ENCODE results near the gene PLCB3.

Gene PLCB3

GRCh38 chr11:64225608-64226506 is 25.5 kb upstream of the PLCB3 start, which contains the start of the genes NUDT22 and TRPT1:
TSS of gene NUDT22 (plus strand) at chr11:64226274. CDS start at chr11:64226653, 379 bp downstream.
TSS of gene TRPT1 (minus strand) at chr11:64226186. CDS start at chr11:64225860, 326 bp downstream.
- H3K4me1 Mint-ChIP-seq = peaks cover 46% of the 10 kb centered on the region
- peak within 1 kb of the TSS; percentile 87 for H3K27ac Mint-ChIP-seq
- CTCF ChIA-PET = interaction anchor here (1.1 to 5.1 kb wide), 6 partner anchors 10 to 24 kb away, joined by 3 to 48 read pairs (median 6); partner anchors contain the start of genes FERMT3 and FKBP2
- DNase-seq = peak; percentile 95
- H3K27me3 Mint-ChIP-seq = no peaks in the 10 kb centered on the region
- H3K9me3 Mint-ChIP-seq = no peaks in the 10 kb centered on the region
- peaks cover 15% of the 10 kb centered on the region for H3K36me3 Mint-ChIP-seq
- H3K4me3 Mint-ChIP-seq = peak within 1 kb of the TSS; percentile 86

GRCh38 chr11:64226507-64227051 is 24.8 kb upstream of the PLCB3 start:
- H3K9me3 Mint-ChIP-seq = no peaks in the 10 kb centered on the region
- H3K4me3 Mint-ChIP-seq = peak overlapping the region; percentile 86
- CTCF ChIA-PET = interaction anchor here (1.1 to 5.1 kb wide), 5 partner anchors 9 to 24 kb away, joined by 3 to 48 read pairs (median 7); partner anchors contain the start of genes FERMT3 and FKBP2
- H3K27ac Mint-ChIP-seq = peak overlapping the region; percentile 83
- H3K4me1 Mint-ChIP-seq = peaks cover 50% of the 10 kb centered on the region
- H3K36me3 Mint-ChIP-seq = peaks cover 12% of the 10 kb centered on the region
- no peaks in the 10 kb centered on the region for H3K27me3 Mint-ChIP-seq
- peak; percentile 81 for DNase-seq

GRCh38 chr11:64227405-64227956 is 23.8 kb upstream of the PLCB3 start:
- Mint-ChIP-seq H3K4me1 (peaks cover 59% of the 10 kb centered on the region), H3K36me3 (peaks cover 12% of the 10 kb centered on the region), H3K9me3 (no peaks in the 10 kb centered on the region), H3K27me3 (no peaks in the 10 kb centered on the region), H3K4me3 (peak overlapping the region; percentile 86), H3K27ac (peak overlapping the region; percentile 83)
- DNase-seq = no peak
- CTCF ChIA-PET = interaction anchor here (1.9 to 5.1 kb wide), 2 partner anchors 17 to 21 kb away, joined by 7 to 48 read pairs; partner anchors contain the start of gene FERMT3

- H3K4me1 Mint-ChIP-seq = peaks cover 65% of the 10 kb centered on the region
- H3K4me3 Mint-ChIP-seq = peak overlapping the region; percentile 87
- H3K9me3 Mint-ChIP-seq = no peaks in the 10 kb centered on the region
- CTCF ChIA-PET = no interaction called here
- H3K27me3 Mint-ChIP-seq = no peaks in the 10 kb centered on the region
- no peak for DNase-seq
- H3K36me3 Mint-ChIP-seq = peaks cover 12% of the 10 kb centered on the region
- peak overlapping the region; percentile 91 for H3K27ac Mint-ChIP-seq
These were observed 22.1 kb upstream of the PLCB3 start for GRCh38 chr11:64229090-64229743.

GRCh38 chr11:64229744-64230170 is 21.6 kb upstream of the PLCB3 start:
- no peak for DNase-seq
- peaks cover 12% of the 10 kb centered on the region for H3K36me3 Mint-ChIP-seq
- H3K27ac Mint-ChIP-seq = peak overlapping the region; percentile 91
- no peaks in the 10 kb centered on the region for H3K9me3 Mint-ChIP-seq
- CTCF ChIA-PET = interaction anchor here (1.0 to 1.6 kb wide), 3 partner anchors 23 to 75 kb away, joined by 3 read pairs; partner anchors contain the start of gene FERMT3
- no peaks in the 10 kb centered on the region for H3K27me3 Mint-ChIP-seq
- H3K4me3 Mint-ChIP-seq = peak overlapping the region; percentile 87
- H3K4me1 Mint-ChIP-seq = peaks cover 63% of the 10 kb centered on the region

GRCh38 chr11:64230171-64230984 is 21.0 kb upstream of the PLCB3 start, which contains the start of gene DNAJC4:
TSS of gene DNAJC4 (plus strand) at chr11:64230548. CDS start at chr11:64230855, 307 bp downstream.
- peak; percentile 95 for DNase-seq
- CTCF ChIA-PET = interaction anchor here (1.0 to 1.6 kb wide), 3 partner anchors 24 to 74 kb away, joined by 3 read pairs; partner anchors contain the start of gene FERMT3
- H3K27me3 Mint-ChIP-seq = no peaks in the 10 kb centered on the region
- H3K4me3 Mint-ChIP-seq = peak within 1 kb of the TSS; percentile 87
- H3K27ac Mint-ChIP-seq = peak within 1 kb of the TSS; percentile 91
- H3K36me3 Mint-ChIP-seq = peaks cover 10% of the 10 kb centered on the region
- no peaks in the 10 kb centered on the region for H3K9me3 Mint-ChIP-seq
- H3K4me1 Mint-ChIP-seq = peaks cover 61% of the 10 kb centered on the region

GRCh38 chr11:64230985-64231365 is 20.4 kb upstream of the PLCB3 start:
- H3K9me3 Mint-ChIP-seq = no peaks in the 10 kb centered on the region
- peaks cover 65% of the 10 kb centered on the region for H3K4me1 Mint-ChIP-seq
- peak overlapping the region; percentile 91 for H3K27ac Mint-ChIP-seq
- no peaks in the 10 kb centered on the region for H3K27me3 Mint-ChIP-seq
- CTCF ChIA-PET = interaction anchor here (0.7 to 1.6 kb wide), 3 partner anchors 26 to 86 kb away, joined by 3 to 4 read pairs (median 3); partner anchors contain the start of gene TRMT112
- H3K36me3 Mint-ChIP-seq = peaks cover 10% of the 10 kb centered on the region
- peak overlapping the region; percentile 87 for H3K4me3 Mint-ChIP-seq
- no peak for DNase-seq

GRCh38 chr11:64231546-64231945 is 19.8 kb upstream of the PLCB3 start:
- Mint-ChIP-seq H3K27ac (peak overlapping the region; percentile 62), H3K27me3 (no peaks in the 10 kb centered on the region), H3K4me1 (peaks cover 65% of the 10 kb centered on the region), H3K36me3 (peaks cover 10% of the 10 kb centered on the region), H3K4me3 (peak overlapping the region; percentile 87), H3K9me3 (no peaks in the 10 kb centered on the region)
- DNase-seq = no peak
- CTCF ChIA-PET = interaction anchor here (0.7 to 1.6 kb wide), 2 partner anchors 27 to 86 kb away, joined by 3 to 4 read pairs; partner anchors contain the start of gene TRMT112

GRCh38 chr11:64232182-64232966 is 19.0 kb upstream of the PLCB3 start:
- CTCF ChIA-PET = interaction anchor here (0.6 to 0.7 kb wide), 2 partner anchors 28 to 69 kb away, joined by 3 read pairs; no protein-coding TSS in a partner anchor
- Mint-ChIP-seq H3K36me3 (peaks cover 16% of the 10 kb centered on the region), H3K4me3 (peak overlapping the region; percentile 87), H3K27ac (peak overlapping the region; percentile 62), H3K27me3 (no peaks in the 10 kb centered on the region), H3K9me3 (no peaks in the 10 kb centered on the region), H3K4me1 (peaks cover 67% of the 10 kb centered on the region)
- DNase-seq = no peak

GRCh38 chr11:64232967-64233315 is 18.4 kb upstream of the PLCB3 start:
- Mint-ChIP-seq H3K4me1 (peaks cover 64% of the 10 kb centered on the region), H3K4me3 (peak overlapping the region; percentile 66), H3K36me3 (peaks cover 17% of the 10 kb centered on the region), H3K27ac (no peak overlapping the region), H3K9me3 (no peaks in the 10 kb centered on the region), H3K27me3 (no peaks in the 10 kb centered on the region)
- CTCF ChIA-PET = interaction anchor here (0.7 kb wide), 1 partner anchor 28 kb away, joined by 3 read pairs; no protein-coding TSS in a partner anchor
- DNase-seq = no peak

- peaks cover 63% of the 10 kb centered on the region for H3K4me1 Mint-ChIP-seq
- CTCF ChIA-PET = no interaction called here
- no peaks in the 10 kb centered on the region for H3K27me3 Mint-ChIP-seq
- H3K9me3 Mint-ChIP-seq = no peaks in the 10 kb centered on the region
- DNase-seq = peak; percentile 82
- peak within 1 kb of the TSS; percentile 84 for H3K4me3 Mint-ChIP-seq
- H3K36me3 Mint-ChIP-seq = peaks cover 26% of the 10 kb centered on the region
- H3K27ac Mint-ChIP-seq = peak within 1 kb of the TSS; percentile 62
These were observed 17.3 kb upstream of the PLCB3 start, which contains the start of gene VEGFB for GRCh38 chr11:64233913-64234586. TSS of gene VEGFB (plus strand) at chr11:64234584. CDS start at chr11:64234834, 250 bp downstream.

All from activated naive CD4-positive, alpha-beta T cell treated with anti-CD3 and anti-CD28 coated beads, Interleukin-2, amount 10 ng/mL, durations not matched to agents 7 days and 5 days (primary cell).